CD4-positive, alpha-beta T cell treated with Interleukin-4 for 4 hours (primary cell): ENCODE results near the gene SCARF2.

Source experiments
- DNase-seq: peaks from one replicate; pipeline ENCODE4 v3.0.0-alpha.2; 2020

Gene SCARF2

GRCh38 chr22:20438678-20439492, 1.3 kb upstream of the SCARF2 start:
- no peak for DNase-seq

GRCh38 chr22:20438427-20438677, 727 bp upstream of the SCARF2 start:
- no peak for DNase-seq

DNA sequence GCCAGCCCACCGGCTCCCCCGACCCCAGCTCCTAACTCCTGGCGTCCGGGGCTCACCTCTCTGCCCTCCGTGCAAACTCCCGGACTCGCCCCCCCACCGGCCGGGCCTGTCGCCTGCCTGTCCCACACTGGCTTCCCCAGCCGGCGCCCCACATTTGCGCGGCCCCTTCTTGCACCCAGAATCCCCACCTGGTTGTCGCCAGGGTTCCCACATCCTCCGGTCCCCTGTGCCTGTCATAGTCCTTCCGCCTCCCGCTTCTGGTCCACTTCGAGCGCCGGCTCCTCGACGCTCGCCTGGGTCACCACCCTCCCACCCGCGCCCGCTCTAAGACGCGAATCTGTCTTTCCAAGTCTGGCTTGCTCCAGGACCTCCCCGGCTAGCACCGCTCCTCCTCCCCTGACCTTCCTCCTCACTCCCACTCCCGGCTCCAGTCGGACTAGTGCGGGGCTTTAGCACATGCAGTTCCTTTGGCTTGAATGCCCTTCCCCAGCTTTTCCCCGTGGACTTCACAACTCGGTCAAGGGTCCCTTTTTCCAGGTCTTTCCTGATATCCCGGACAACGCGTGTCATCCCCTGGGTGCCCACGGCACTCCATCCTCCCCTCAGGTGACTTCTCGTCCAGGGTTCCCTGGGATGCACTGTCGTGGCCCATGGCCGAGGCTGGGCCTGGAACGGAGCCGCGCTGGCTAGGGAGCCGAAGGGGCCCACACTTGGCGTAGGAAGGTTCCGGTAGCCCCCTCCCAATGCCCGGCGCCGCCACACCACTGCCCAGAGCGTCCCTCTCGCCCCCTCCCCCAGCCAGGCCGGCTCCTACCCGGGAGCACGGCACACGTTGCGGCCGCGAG, 635 bp downstream of the SCARF2 start:
- no peak for DNase-seq

DNA sequence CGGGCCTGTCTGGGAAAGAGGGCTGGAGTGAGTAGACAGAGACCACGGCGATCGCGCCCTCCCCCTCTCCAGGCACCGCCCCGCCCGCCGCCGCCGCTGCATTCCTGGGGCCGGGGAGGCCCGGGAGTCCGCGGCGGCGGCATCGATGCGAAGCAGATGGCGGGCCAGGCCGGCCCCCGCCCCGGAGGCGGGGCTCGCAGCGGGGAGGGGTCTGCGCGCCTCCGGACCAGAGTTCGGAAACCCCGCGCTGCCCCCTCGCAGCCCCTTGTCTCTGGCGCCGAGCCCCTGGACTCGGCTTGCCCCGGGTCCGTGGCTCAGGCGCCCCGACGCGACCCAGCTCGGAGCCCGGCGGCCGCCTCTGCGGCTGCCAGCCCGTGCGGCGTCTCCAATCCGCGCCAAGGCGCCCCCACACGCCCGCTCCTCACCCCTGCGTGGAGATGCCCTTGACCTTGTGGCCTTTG, 1.3 kb downstream of the SCARF2 start:
- no peak for DNase-seq

DNA sequence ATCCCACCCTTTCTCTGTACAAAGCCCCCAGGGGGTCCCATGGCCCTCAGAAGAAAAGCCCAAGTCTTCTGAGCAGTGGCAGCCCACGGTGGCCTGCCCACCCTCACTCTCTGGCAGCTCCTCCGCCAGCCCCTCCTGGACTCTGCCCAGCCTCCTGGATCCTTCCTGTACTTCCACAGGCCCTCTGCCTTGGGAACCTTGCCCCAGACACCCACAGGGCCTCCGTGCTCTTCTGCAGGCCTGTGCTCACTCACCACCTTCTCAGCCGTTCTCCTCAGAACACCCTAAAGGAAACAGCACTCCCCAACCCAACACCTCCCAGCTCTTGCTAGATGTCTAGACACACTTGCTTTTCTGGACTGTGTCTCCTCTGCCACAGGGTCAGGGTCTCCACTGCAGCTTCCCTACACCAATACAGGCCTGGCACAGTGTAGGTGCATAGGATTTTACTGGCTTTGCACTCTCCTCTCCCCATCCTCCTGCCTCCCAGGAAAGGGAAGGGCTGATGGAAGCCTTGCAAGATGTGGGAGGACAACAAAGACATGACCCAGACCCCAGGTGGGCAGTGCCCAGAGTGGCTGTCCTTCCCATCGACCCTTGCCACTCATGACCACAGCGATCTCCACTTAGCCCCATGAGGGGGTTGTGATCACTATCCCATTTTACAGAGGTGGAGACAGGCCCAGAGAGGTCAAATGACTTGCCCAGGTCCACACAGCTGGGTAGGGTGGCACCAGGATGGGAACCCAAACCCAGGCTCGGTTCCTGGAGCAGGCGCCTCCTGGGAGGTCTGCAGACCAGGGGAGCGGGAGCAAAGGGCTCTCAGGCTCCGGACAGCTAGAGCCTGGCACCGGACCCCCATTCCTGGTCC, 2.0 kb downstream of the SCARF2 start:
- no peak for DNase-seq

DNA sequence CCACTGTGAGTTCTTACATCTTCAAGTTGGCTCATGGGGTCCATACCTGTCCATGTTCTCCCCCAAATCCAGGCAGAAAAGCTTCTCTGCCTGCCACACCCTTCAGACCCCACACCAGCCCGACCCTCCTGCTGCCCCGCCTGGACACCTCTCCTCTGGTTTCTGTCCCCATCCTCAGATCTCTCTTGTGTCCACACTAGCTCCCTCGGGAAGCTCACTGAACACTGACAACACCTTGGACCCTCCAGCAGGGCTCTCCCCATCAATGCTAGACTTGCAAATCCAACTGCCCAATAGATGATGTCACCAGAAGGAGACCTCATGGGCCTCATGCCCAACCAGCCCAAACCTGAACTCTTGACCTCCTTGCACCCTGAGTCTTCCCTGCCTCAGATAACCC, 2.9 kb downstream of the SCARF2 start:
- DNase-seq: no peak

GRCh38 chr22:20434264-20434751, 3.3 kb downstream of the SCARF2 start:
- no peak for DNase-seq

DNA sequence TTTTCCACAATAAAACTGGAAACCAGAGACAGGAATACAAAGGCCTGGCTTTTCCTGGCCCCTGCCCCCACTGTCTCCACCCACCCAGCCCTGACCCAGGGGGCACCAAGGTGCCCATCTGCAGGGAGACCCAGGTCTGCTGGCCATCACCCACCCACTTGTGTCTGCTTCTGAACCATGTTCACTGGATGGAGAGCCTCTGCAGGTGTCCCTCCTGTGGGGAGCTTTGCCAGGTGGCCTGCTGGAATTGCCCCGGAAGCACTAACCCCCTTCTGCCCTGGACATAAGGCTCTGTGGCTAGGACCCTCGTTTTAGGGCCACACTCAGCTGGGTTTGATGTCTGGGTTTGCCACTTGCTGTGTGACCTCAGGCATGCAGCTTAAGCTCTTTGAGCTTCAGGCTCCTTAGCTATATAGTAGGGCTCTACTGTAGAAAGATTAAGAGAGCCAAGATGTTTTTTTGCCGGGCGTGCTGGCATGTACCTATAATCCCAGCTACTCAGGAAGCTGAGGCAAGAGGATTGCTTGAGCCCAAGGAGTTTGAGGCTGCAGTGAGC, 3.9 kb downstream of the SCARF2 start:
- no peak for DNase-seq

GRCh38 chr22:20433191-20433590, 4.4 kb downstream of the SCARF2 start:
- DNase-seq: no peak

GRCh38 chr22:20432244-20432686, 5.4 kb downstream of the SCARF2 start:
- no peak for DNase-seq

- DNase-seq: no peak
Measured at GRCh38 chr22:20431511-20432192, 6.0 kb downstream of the SCARF2 start.

GRCh38 chr22:20430720-20431510, 6.7 kb downstream of the SCARF2 start:
- peak; percentile 44 for DNase-seq

- DNase-seq: peak; percentile 3
Measured at GRCh38 chr22:20430101-20430719, 7.4 kb downstream of the SCARF2 start.

DNA sequence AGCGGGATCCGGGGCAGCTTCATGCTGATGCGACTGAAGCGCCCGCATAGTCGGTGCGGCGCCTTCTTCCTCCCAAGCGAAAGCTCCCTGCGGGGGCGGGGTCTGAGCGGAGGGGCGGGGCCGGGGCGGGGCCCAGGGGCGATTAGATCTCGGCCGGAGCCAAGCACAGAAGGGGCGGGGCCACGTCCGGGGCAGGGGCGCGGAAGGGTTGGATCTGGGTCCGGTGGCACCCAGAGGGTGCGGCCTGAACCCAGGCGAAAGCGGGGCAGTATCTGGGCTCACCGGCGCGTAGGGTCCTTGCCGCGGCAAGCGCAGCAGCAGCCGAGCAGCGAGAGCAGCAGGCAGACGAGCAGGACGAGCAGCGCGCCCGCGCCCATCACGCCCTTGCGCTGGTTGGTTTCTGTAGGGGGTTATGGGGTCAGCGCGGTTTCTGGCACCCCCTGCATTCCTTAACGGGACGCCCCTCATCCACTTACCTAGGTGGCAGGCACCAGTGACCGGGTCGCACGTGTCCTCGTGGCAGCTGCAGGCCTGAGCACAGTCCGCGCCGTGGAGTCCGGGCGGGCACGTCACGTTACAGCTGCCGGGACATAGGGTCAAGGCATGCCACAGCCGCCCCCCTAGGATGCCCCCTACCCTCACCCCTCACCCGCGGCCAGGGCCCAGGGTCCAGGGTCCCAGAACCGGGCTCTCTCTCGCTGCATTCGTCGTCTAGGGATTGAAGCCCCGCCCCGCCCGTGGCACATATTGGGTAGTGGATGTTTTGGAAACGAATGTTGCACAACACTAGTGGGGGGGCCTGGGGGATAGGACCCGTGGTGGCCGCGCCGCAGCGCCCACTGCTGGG, 8.1 kb downstream of the SCARF2 start:
- DNase-seq: peak; percentile 67

GRCh38 chr22:20428496-20429253, 8.9 kb downstream of the SCARF2 start:
- no peak for DNase-seq

GRCh38 chr22:20427945-20428417, 9.6 kb downstream of the SCARF2 start:
- DNase-seq: no peak

GRCh38 chr22:20427104-20427944, 10.3 kb downstream of the SCARF2 start:
- DNase-seq: no peak

GRCh38 chr22:20426259-20426615, 11.4 kb downstream of the SCARF2 start:
- no peak for DNase-seq
